ENCODE measurements around the gene SNX6.
"Not testable (repeated sequence)": the region's sequence is repeated elsewhere in the genome, so short reads cannot be mapped to it uniquely, and the experiment has no call there.

SNX6 gene

DNA sequence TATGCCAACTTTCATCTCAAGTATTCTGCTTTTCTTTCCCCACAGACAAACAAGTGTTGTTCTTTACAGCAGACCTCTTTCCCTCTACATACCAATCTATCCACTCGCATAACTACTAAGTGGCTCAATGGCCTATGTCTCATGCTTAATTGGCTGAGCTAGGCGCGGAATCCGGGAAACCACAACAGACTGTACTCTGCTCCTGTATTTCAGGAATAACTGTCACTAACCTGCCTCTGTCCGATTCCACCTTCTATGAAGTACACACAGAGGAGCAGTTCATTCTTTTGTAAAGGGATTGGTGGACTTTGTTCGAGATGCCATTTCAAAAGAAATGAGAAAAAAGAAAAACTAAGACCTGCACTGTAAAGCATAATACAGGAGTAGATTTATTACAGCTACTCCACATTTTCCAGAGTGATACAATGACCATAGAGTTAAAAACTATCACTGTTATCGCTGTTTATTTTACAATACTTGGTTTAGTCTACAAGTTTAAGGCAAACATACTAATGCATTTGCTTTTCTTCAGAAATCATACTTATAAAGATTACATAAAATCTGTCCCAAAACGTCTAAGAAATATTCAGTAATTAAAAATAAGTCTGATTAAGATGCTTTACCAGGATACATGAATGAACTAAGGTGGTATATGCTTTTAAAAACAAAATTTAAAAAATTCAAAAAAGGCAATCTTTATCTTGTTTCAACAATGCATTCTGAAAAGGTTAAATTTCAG, 67.7 kb downstream of the SNX6 start:
- DNase-seq = not testable (repeated sequence)

GRCh38 chr14:34556498-34556829, 73.5 kb downstream of the SNX6 start:
- not testable (repeated sequence) for DNase-seq

DNA sequence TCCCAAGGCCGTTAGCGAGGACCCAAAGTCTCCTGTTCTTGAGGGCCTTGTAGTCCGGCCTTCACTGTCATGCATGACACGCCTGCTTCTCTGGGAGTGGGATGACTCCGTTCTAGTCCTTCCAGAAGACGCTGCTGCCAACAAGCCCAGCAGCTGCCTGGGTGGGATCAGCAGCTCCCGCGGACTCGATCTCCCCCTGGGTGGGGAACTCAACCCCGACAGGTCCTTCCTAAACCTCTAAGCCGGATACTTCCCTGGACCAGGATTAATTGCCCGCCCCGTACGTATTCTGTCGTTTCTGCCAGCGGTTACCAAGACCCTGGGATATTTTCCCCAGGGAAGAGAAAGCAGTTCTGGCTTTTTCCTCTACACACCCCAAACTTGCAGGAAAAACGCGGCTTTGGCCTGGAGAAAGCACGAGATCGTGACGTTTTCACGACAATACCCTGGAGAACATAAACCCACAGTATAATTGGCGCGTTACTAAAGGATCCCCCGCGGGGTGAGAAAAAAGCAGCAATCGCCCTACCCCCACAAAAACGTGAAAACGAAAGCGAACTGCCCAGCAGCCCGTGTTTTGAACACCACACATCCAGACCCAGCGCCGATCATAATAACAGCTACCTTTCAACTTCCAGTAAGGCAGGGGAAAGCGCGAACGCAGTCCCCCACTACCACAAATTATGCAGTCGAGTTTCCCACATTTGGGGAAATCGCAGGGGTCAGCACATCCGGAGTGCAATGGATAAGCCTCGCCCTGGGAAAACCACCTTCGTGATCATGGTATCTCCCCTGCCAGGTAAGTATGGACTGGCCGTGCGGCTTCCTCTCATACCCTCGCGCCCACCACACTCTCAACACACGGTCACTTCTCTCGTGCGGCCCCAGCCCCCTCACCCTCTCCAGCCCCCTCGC, 74.1 kb downstream of the SNX6 start:
- DNase-seq = not testable (repeated sequence)

- DNase-seq = no peak
These were observed 75.3 kb downstream of the SNX6 start for GRCh38 chr14:34554540-34555250.

GRCh38 chr14:34549276-34549966, 80.5 kb downstream of the SNX6 start:
- not testable (repeated sequence) for DNase-seq

DNA sequence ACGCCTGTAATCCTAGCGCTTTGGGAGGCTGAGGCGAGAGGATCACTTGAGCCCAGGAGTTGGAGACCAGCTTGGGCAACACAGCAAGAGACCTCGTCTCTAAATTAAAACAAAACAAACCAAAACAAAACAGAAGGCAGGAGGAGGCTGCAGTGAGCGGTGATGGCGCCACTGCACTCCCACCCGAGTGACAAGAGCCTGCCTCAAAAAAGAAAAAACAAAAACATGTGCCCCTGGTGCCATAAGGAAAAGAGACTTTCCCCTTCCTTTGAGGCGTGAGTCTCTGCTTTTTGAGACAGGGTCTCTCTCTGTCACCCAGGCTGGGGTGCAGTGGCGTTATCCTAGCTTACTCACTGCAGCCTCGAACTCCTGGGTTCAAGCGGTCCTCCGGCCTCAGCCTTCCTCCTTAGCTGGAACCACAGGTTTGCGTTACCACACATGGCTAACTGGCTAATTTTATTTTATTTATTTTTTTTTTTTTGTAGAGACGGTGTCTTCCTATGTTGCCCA, 81.4 kb downstream of the SNX6 start:
- no peak for DNase-seq

- DNase-seq = not testable (repeated sequence)
These were observed 82.8 kb downstream of the SNX6 start for GRCh38 chr14:34547136-34547520.

DNA sequence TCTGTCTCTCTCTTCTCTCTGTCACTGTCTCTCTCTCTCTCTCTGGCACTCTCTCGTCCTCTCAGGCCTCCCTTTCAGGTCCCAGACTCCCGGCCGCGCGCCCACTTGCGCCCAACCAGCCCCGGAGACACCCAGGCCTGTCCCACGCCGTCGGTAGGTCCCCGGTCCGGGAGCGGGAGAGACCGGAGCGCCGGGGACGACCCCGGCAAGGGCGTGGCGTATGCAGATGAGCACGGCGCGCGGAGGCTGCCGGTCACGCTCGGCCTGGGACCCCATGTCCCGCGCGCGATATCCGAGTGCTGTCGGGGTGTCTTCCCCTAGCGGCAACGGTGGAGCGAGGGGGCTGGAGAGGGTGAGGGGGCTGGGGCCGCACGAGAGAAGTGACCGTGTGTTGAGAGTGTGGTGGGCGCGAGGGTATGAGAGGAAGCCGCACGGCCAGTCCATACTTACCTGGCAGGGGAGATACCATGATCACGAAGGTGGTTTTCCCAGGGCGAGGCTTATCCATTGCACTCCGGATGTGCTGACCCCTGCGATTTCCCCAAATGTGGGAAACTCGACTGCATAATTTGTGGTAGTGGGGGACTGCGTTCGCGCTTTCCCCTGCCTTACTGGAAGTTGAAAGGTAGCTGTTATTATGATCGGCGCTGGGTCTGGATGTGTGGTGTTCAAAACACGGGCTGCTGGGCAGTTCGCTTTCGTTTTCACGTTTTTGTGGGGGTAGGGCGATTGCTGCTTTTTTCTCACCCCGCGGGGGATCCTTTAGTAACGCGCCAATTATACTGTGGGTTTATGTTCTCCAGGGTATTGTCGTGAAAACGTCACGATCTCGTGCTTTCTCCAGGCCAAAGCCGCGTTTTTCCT, 83.4 kb downstream of the SNX6 start:
- DNase-seq = not testable (repeated sequence)

DNA sequence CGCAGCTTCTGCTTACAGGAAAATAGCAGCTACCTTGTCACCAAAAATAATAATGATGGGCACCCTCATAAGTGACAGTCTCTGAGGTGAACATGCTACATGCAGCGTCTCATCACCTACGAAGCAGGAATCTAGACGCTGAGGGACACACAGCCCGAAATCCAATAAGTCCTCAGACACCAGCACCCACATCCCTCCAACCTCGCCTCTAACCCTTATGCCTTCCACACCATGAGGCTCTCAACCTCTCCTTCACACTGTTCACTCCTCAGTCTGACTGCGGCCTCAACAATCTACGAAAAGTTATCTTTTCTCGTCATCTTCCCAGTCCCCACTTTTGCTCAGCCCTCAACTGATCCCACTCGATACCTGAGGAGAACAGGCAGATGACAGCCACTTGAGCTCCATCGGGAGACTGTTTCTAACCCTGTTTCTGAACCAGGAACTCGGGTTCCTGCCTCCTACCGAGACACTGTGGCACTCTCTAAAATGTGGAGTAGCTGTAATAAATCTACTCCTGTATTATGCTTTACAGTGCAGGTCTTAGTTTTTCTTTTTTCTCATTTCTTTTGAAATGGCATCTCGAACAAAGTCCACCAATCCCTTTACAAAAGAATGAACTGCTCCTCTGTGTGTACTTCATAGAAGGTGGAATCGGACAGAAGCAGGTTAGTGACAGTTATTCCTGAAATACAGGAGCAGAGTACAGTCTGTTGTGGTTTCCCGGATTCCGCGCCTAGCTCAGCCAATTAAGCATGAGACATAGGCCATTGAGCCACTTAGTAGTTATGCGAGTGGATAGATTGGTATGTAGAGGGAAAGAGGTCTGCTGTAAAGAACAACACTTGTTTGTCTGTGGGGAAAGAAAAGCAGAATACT, 89.5 kb downstream of the SNX6 start:
- DNase-seq = not testable (repeated sequence)

- no peak for DNase-seq
These were observed 90.4 kb downstream of the SNX6 start, which contains the start of gene EAPP for GRCh38 chr14:34539407-34540180. Gene EAPP (minus strand): TSS chr14:34539701. CDS start chr14:34539628, 73 bp downstream.

GRCh38 chr14:34538871-34539406, 91.0 kb downstream of the SNX6 start:
- DNase-seq = no peak

DNA sequence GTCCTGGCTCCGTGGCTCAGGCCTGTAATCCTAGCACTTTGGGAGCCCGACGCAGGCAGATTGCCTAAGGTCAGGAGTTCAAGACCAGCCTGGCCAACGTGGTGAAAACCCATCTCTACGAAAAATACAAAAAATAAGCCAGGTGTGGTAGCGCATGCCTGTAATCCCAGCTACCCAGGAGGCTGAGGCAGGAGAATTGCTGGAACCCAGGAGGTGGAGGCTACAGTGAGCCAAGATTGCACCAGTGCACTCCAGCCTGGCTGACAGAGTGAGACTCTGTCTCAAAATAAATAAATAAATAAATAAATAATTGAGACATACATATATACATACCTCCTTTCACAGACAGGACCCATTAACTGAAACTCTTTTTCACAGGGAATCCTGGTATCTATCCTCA, 91.9 kb downstream of the SNX6 start:
- not testable (repeated sequence) for DNase-seq

DNA sequence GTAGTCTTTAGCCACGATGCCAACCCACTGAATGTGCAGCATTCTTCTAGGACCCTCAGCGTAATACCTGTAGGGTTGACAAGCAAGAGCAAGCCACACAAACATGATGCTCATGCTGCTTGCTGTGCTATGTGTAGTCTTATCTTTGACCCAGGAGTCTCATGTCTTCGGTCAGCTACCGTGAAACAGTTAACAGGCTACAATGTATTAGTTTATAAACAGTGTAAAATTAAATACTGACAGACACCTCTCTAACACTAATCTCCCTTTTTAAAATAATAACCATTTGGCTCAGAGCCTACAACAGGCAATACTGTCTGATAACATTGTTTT, 92.3 kb downstream of the SNX6 start:
- DNase-seq = no peak

- DNase-seq = no peak
These were observed 92.8 kb downstream of the SNX6 start for GRCh38 chr14:34536951-34537676.

- no peak for DNase-seq
These were observed 102.4 kb downstream of the SNX6 start for GRCh38 chr14:34527591-34527990.

- not testable (repeated sequence) for DNase-seq
These were observed 105.7 kb downstream of the SNX6 start for GRCh38 chr14:34524216-34524615.

DNA sequence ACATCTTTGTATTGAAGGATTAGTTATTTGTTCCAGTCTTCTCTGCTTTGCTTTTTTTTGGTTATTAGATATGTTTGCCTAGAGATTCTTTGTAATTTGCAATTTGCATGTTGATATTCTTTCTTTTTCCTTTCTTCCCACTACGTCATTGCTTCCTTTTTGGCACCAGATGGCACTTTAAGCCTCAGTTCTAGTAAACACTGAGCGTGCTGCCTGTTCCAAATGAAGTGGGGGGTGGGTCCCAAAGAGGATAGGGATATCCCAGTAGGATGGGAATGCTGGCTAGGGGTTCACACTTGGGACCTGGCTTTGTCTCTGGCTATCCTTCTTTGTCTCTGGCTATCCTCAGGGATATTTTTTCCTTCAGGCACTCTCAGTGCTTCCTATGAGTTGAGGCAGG, 107.5 kb downstream of the SNX6 start:
- DNase-seq = no peak

DNA sequence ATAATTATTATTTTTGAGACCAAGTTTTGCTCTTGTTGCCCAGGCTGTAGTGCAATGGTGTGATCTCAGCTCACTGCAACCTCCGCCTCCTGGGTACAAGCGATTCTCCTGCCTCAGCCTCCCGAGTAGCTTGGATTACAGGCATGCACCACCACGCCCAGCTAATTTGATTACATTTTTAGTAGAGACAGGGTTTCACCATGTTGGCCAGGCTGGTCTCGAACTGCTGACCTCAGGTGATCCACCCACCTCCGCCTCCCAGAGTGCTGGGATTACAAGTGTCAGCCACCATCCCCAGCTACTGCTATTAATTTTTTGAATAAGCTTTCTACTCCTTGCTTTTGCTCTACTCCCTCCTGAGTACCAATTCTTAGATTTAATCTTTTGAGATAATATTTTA, 108.9 kb downstream of the SNX6 start:
- not testable (repeated sequence) for DNase-seq
